HEK293 (cell line): ENCODE data around the gene MRPL4.

Experiments used
- BCL11B ChIP-seq: fragments of 450-650 bp; formaldehyde crosslinking; IDR thresholded peaks from 2 replicates; pipeline ENCODE4 v1.5.1; 2016; ENCODE audit warnings: low read depth, missing biosample characterization, missing genetic modification characterization
- BCL6B ChIP-seq: fragments of 450-650 bp; formaldehyde crosslinking; IDR thresholded peaks from 2 replicates; pipeline ENCODE4 v1.5.1; 2017; ENCODE audit warnings: missing biosample characterization, missing genetic modification characterization
- HOXC10 ChIP-seq: sonication (generic); formaldehyde crosslinking; IDR thresholded peaks from 2 replicates; pipeline ENCODE4 v1.8.1; 2023; ENCODE audit warnings: mild to moderate bottlenecking, missing genetic modification reagents
- KLF8 ChIP-seq: fragments of 450-650 bp; formaldehyde crosslinking; IDR thresholded peaks from 2 replicates; pipeline ENCODE4 v1.5.1; 2016; ENCODE audit warnings: missing biosample characterization, missing genetic modification characterization
- OSR2 ChIP-seq: fragments of 450-650 bp; formaldehyde crosslinking; IDR thresholded peaks from 2 replicates; pipeline ENCODE4 v1.5.1; 2016; ENCODE audit warnings: missing biosample characterization, missing genetic modification characterization
- REST ChIP-seq: fragments of 450-650 bp; formaldehyde crosslinking; IDR thresholded peaks from 2 replicates; pipeline ENCODE4 v1.5.1; 2016; ENCODE audit warnings: missing biosample characterization, missing genetic modification characterization
- SP2 ChIP-seq: fragments of 450-650 bp; formaldehyde crosslinking; IDR thresholded peaks from 2 replicates; pipeline ENCODE4 v1.5.1; 2016; ENCODE audit warnings: missing biosample characterization, missing genetic modification characterization
- ZBTB6 ChIP-seq: fragments of 450-650 bp; formaldehyde crosslinking; IDR thresholded peaks from 2 replicates; pipeline ENCODE4 v1.5.1; 2017; ENCODE audit warnings: missing biosample characterization, missing genetic modification characterization
- ZBTB8A ChIP-seq: fragments of 450-650 bp; formaldehyde crosslinking; IDR thresholded peaks from 2 replicates; pipeline ENCODE4 v1.5.1; 2016; ENCODE audit warnings: missing biosample characterization, missing genetic modification characterization
- ZFP37 ChIP-seq: fragments of 450-650 bp; formaldehyde crosslinking; IDR thresholded peaks from 2 replicates; pipeline ENCODE4 v1.5.1; 2016; ENCODE audit warnings: missing biosample characterization, missing genetic modification characterization
- ZNF114 ChIP-seq: fragments of 450-650 bp; formaldehyde crosslinking; IDR thresholded peaks from 2 replicates; pipeline ENCODE4 v1.5.0; 2017; ENCODE audit warnings: missing biosample characterization, missing genetic modification characterization
- ZNF155 ChIP-seq: fragments of 450-650 bp; formaldehyde crosslinking; IDR thresholded peaks from 2 replicates; pipeline ENCODE4 v1.5.1; 2016; ENCODE audit warnings: missing biosample characterization, missing genetic modification characterization
- ZNF214 ChIP-seq: fragments of 450-650 bp; formaldehyde crosslinking; IDR thresholded peaks from 2 replicates; pipeline ENCODE4 v1.5.1; 2017; ENCODE audit warnings: missing biosample characterization, mild to moderate bottlenecking, missing genetic modification characterization, borderline replicate concordance
- ZNF221 ChIP-seq: fragments of 450-650 bp; formaldehyde crosslinking; IDR thresholded peaks from 2 replicates; pipeline ENCODE4 v1.5.1; 2017; ENCODE audit warnings: missing biosample characterization, missing genetic modification characterization, borderline replicate concordance
- ZNF24 ChIP-seq: fragments of 450-650 bp; formaldehyde crosslinking; IDR thresholded peaks from 2 replicates; pipeline ENCODE4 v1.5.1; 2016; ENCODE audit warnings: missing biosample characterization, missing genetic modification characterization
- ZNF26 ChIP-seq: fragments of 450-650 bp; formaldehyde crosslinking; IDR thresholded peaks from 2 replicates; pipeline ENCODE4 v1.5.1; 2016; ENCODE audit warnings: missing biosample characterization, missing genetic modification characterization
- ZNF335 ChIP-seq: fragments of 450-650 bp; formaldehyde crosslinking; conservative IDR thresholded peaks from 2 replicates; pipeline ENCODE4 v1.5.1; 2016; ENCODE audit warnings: missing biosample characterization, missing genetic modification characterization
- ZNF341 ChIP-seq: fragments of 450-650 bp; formaldehyde crosslinking; IDR thresholded peaks from 2 replicates; pipeline ENCODE4; 2016; ENCODE audit warnings: low read depth, missing biosample characterization, missing genetic modification characterization
- ZNF366 ChIP-seq: fragments of 450-650 bp; formaldehyde crosslinking; conservative IDR thresholded peaks from 2 replicates; pipeline ENCODE4 v1.5.1; 2016; ENCODE audit warnings: missing biosample characterization, missing genetic modification characterization
- ZNF423 ChIP-seq: fragments of 450-650 bp; formaldehyde crosslinking; IDR thresholded peaks from 2 replicates; pipeline ENCODE4 v1.5.1; 2016; ENCODE audit warnings: missing biosample characterization, missing genetic modification characterization
- ZNF433 ChIP-seq: fragments of 450-650 bp; formaldehyde crosslinking; IDR thresholded peaks from 2 replicates; pipeline ENCODE4 v1.5.1; 2016; ENCODE audit warnings: missing biosample characterization, missing genetic modification characterization, low read depth
- ZNF449 ChIP-seq: fragments of 450-650 bp; formaldehyde crosslinking; IDR thresholded peaks from 2 replicates; pipeline ENCODE4 v1.5.1; 2017; ENCODE audit warnings: missing biosample characterization, mild to moderate bottlenecking, missing genetic modification characterization, moderate library complexity
- ZNF521 ChIP-seq: fragments of 450-650 bp; formaldehyde crosslinking; IDR thresholded peaks from 2 replicates; pipeline ENCODE4 v1.5.1; 2017; ENCODE audit warnings: missing biosample characterization, mild to moderate bottlenecking, missing genetic modification characterization
- ZNF571 ChIP-seq: fragments of 450-650 bp; formaldehyde crosslinking; IDR thresholded peaks from 2 replicates; pipeline ENCODE4 v1.5.0; 2017; ENCODE audit warnings: missing biosample characterization, missing genetic modification characterization
- ZNF596 ChIP-seq: fragments of 450-650 bp; IDR thresholded peaks from 2 replicates; pipeline ENCODE4 v1.5.0; 2018; ENCODE audit warnings: missing biosample characterization, mild to moderate bottlenecking, missing genetic modification characterization, moderate library complexity
- ZNF654 ChIP-seq: fragments of 450-650 bp; formaldehyde crosslinking; IDR thresholded peaks from 2 replicates; pipeline ENCODE4 v1.5.1; 2016; ENCODE audit warnings: low read depth, missing biosample characterization, missing genetic modification characterization
- ZNF658 ChIP-seq: fragments of 450-650 bp; formaldehyde crosslinking; IDR thresholded peaks from 2 replicates; pipeline ENCODE4; 2016; ENCODE audit warnings: missing biosample characterization, missing genetic modification characterization
- ZNF660 ChIP-seq: fragments of 450-650 bp; IDR thresholded peaks from 2 replicates; pipeline ENCODE4 v1.5.1; 2018; ENCODE audit warnings: missing biosample characterization, mild to moderate bottlenecking, missing genetic modification characterization
- ZNF76 ChIP-seq: fragments of 450-650 bp; formaldehyde crosslinking; IDR thresholded peaks from 2 replicates; pipeline ENCODE4; 2016; ENCODE audit warnings: low read depth, missing biosample characterization, missing genetic modification characterization, borderline replicate concordance
- ZNF776 ChIP-seq: fragments of 450-650 bp; formaldehyde crosslinking; IDR thresholded peaks from 2 replicates; pipeline ENCODE4 v1.5.0; 2017; ENCODE audit warnings: missing biosample characterization, missing genetic modification characterization, borderline replicate concordance
- ZNF785 ChIP-seq: fragments of 450-650 bp; formaldehyde crosslinking; IDR thresholded peaks from 2 replicates; pipeline ENCODE4 v1.5.1; 2016; ENCODE audit warnings: missing biosample characterization, missing genetic modification characterization
- ZSCAN16 ChIP-seq: fragments of 450-650 bp; formaldehyde crosslinking; IDR thresholded peaks from 2 replicates; pipeline ENCODE4 v1.5.1; 2016; ENCODE audit warnings: missing biosample characterization, missing genetic modification characterization

The MRPL4 gene

GRCh38 chr19:10269333-10270179 is 17.5 kb downstream of the MRPL4 start (continued):
- TF ChIP-seq ZNF449 (tag by site-specific recombination) (no peak), ZNF76 (tag by site-specific recombination) (no peak), ZNF366 (tag by site-specific recombination) (no peak), ZFP37 (no peak), ZNF221 (tag by site-specific recombination) (no peak), ZNF521 (tag by site-specific recombination) (no peak), ZNF785 (tag by site-specific recombination) (no peak), REST (tag by site-specific recombination) (no peak), HOXC10 (no peak), ZNF24 (tag by site-specific recombination) (0 out of 2 replicates have a peak, but pooled peaks have one; percentile 48), ZNF654 (tag by site-specific recombination) (peak; percentile 91), ZBTB8A (tag by site-specific recombination) (no peak), ZNF155 (tag by site-specific recombination) (no peak), ZNF596 (tag by site-specific recombination) (no peak), KLF8 (tag by site-specific recombination) (peak; percentile 45; the same call in 1 of the 2 replicates), ZNF776 (tag by site-specific recombination) (no peak), ZNF571 (no peak), BCL6B (tag by site-specific recombination) (no peak), ZNF658 (tag by site-specific recombination) (no peak), ZNF341 (no peak; the same call in 1 of the 2 replicates), SP2 (peak; percentile 13; the same call in 1 of the 2 replicates), ZNF214 (tag by site-specific recombination) (no peak), ZNF423 (no peak), ZNF114 (no peak), OSR2 (no peak), ZSCAN16 (tag by site-specific recombination) (peak; percentile 52; the same call in 1 of the 2 replicates), BCL11B (tag by site-specific recombination) (no peak), ZNF335 (tag by site-specific recombination) (0 out of 2 replicates have a peak, but pooled peaks have one; percentile 45), ZBTB6 (peak; percentile 72; the same call in 1 of the 2 replicates), ZNF433 (tag by site-specific recombination) (no peak), ZNF660 (tag by site-specific recombination) (peak; percentile 84), ZNF26 (tag by site-specific recombination) (no peak)
